ENCODE results near the gene LINC01488.

Gene LINC01488

GRCh38 chr11:69508974-69509373 lies 27.5 kb downstream of the LINC01488 start:
- DNase-seq (ENCODE audit: extremely low read depth in 1 of 2, low read depth in 1 of 2), result no peak

- DNase-seq (ENCODE audit: extremely low read depth in 1 of 2, low read depth in 1 of 2), result no peak
Observed at GRCh38 chr11:69509381-69509780, 27.9 kb downstream of the LINC01488 start.

GRCh38 chr11:69509846-69510390 lies 28.5 kb downstream of the LINC01488 start:
- DNase-seq (ENCODE audit: extremely low read depth in 1 of 2, low read depth in 1 of 2), result no peak

GRCh38 chr11:69510471-69511357 lies 29.3 kb downstream of the LINC01488 start:
- DNase-seq (ENCODE audit: extremely low read depth in 1 of 2, low read depth in 1 of 2), result no peak

- no peak for DNase-seq (ENCODE audit: extremely low read depth in 1 of 2, low read depth in 1 of 2)
Observed at GRCh38 chr11:69511358-69512055, 30.0 kb downstream of the LINC01488 start.

GRCh38 chr11:69512136-69512535 lies 30.7 kb downstream of the LINC01488 start:
- DNase-seq (ENCODE audit: extremely low read depth in 1 of 2, low read depth in 1 of 2), result no peak

GRCh38 chr11:69512790-69513189 lies 31.3 kb downstream of the LINC01488 start:
- no peak for DNase-seq (ENCODE audit: extremely low read depth in 1 of 2, low read depth in 1 of 2)

GRCh38 chr11:69513196-69513595 lies 31.7 kb downstream of the LINC01488 start:
- no peak for DNase-seq (ENCODE audit: extremely low read depth in 1 of 2, low read depth in 1 of 2)

GRCh38 chr11:69513663-69514224 lies 32.3 kb downstream of the LINC01488 start:
- no peak for DNase-seq (ENCODE audit: extremely low read depth in 1 of 2, low read depth in 1 of 2)

GRCh38 chr11:69514771-69515170 lies 33.3 kb downstream of the LINC01488 start:
- no peak for DNase-seq (ENCODE audit: extremely low read depth in 1 of 2, low read depth in 1 of 2)

- no peak for DNase-seq (ENCODE audit: extremely low read depth in 1 of 2, low read depth in 1 of 2)
Observed at GRCh38 chr11:69515271-69516245, 34.1 kb downstream of the LINC01488 start.

GRCh38 chr11:69516526-69516925 lies 35.1 kb downstream of the LINC01488 start:
- no peak for DNase-seq (ENCODE audit: extremely low read depth in 1 of 2, low read depth in 1 of 2)

GRCh38 chr11:69518081-69518950 lies 36.9 kb downstream of the LINC01488 start:
- no peak for DNase-seq (ENCODE audit: extremely low read depth in 1 of 2, low read depth in 1 of 2)

- DNase-seq (ENCODE audit: extremely low read depth in 1 of 2, low read depth in 1 of 2), result no peak
Observed at GRCh38 chr11:69520186-69520916, 38.9 kb downstream of the LINC01488 start.

- no peak for DNase-seq (ENCODE audit: extremely low read depth in 1 of 2, low read depth in 1 of 2)
Observed at GRCh38 chr11:69521457-69521856, 40.0 kb downstream of the LINC01488 start.

GRCh38 chr11:69523453-69523852 lies 42.0 kb downstream of the LINC01488 start:
- DNase-seq (ENCODE audit: extremely low read depth in 1 of 2, low read depth in 1 of 2), result no peak

- no peak for DNase-seq (ENCODE audit: extremely low read depth in 1 of 2, low read depth in 1 of 2)
Observed at GRCh38 chr11:69524291-69524882, 42.9 kb downstream of the LINC01488 start.

GRCh38 chr11:69524991-69525411 lies 43.5 kb downstream of the LINC01488 start:
- DNase-seq (ENCODE audit: extremely low read depth in 1 of 2, low read depth in 1 of 2), result no peak

All from activated CD8-positive, alpha-beta memory T cell treated with anti-CD3 and anti-CD28 coated beads for 1 hour (primary cell).